Measurements from ENCODE around the gene ADAM8.
A peak's percentile ranks its signal among the peaks of the same experiment; 100 is the strongest.

Gene ADAM8

GRCh38 chr10:133281084-133281483 lies 4.4 kb upstream of the ADAM8 start:
- no peak for DNase-seq

DNA sequence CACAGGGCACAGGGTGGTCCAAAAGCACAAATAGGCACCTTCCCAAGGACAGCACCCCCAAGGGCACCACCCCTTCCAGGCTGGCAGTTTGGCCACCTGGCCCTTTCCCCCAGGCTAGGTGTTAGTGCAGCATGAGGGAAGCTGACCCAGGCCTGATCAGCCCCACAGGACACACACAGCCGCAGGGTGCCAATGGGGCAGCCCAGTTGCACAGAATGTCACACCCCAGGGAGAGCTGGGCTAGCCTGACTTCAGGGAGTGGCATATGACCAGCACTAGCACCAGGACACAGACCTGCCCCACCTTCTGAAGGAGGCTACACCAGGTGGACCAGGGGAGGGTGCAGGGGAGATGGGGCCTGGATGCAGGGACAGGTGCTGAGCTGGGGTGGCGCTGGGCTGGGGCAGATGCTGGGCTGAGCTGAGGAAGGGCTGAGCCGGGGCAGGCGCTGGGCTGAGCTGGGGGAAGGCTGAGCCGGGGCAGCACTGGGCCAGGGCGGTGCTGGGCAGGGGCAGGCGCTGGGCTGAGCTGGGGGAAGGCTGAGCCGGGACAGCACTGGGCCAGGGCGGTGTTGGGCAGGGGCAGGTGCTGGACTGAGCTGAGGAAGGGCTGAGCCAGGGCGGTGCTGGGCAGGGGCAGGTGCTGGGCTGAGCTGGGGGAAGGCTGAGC lies 3.9 kb upstream of the ADAM8 start:
- DNase-seq = no peak

GRCh38 chr10:133279326-133280226 lies 2.9 kb upstream of the ADAM8 start:
- no peak for DNase-seq

DNA sequence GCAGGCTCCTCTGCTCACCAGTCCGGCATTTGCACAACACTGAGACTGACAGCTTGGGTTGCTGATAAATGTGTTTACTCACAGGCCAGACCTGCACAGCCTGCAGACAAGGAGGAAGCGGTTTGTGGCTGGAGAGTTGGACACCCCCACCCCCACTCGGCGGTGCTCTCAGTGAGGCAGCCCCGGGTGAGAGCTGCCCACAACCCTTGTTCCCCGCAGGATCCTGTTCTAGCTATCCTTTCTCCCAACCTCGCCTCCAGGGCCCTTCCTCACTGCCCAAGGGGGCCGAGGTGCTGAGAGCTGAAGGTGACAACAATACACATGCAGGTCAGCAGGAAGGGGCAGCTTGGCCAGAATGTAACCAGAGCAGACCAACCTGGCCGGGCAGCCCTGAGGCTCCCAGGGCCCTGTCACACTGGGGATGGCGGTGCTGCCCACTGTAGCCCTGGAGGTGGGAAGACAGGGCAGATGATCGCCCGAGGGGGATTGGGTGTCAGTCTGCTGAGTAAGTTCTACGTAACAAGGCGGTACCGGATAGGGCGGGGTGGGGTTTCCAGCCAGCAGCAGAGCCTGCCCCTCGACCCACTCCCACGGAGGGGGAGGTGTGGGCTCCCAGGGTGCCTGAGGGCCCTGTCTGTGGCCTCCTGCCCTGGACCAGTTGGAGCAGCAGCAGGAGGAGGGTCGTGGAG lies 2.1 kb upstream of the ADAM8 start:
- DNase-seq = no peak

- no peak for DNase-seq
Observed at GRCh38 chr10:133277993-133278576, 1.4 kb upstream of the ADAM8 start.

DNA sequence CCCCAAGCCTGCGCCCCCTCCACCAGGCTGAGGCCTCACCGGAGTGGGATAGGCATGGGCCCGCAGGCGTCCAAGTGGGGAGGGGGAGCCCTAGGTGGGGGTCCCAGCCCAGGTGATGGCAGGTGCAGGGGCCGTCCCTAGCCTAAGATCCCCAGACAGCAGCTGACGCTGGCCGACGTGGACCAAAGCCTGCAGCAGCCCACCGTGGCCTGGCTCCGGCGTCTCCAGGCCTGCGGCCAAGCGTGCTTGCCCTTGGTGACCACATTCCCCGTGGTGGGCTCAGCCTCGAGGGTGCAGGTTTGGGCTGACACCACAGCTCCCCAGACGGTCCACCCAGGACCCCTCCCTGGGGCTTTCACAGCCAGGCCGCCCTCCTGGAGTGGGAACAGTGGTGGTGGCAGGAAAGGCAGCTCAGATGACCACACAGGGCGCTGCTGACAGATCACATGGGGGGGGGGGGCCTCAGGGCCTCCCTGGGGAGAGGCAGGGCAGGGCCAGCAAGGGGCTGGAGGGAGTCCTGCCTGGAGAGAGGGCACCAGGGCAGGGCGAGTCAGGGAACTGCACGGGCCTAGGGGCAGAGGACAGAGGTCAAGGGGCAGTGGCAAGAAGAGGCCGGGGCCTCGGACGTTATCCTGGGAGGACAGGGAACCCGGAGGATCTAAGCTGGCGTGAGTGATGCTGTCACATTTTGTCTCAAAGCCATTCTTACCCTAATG lies 767 bp upstream of the ADAM8 start:
- no peak for DNase-seq

DNA sequence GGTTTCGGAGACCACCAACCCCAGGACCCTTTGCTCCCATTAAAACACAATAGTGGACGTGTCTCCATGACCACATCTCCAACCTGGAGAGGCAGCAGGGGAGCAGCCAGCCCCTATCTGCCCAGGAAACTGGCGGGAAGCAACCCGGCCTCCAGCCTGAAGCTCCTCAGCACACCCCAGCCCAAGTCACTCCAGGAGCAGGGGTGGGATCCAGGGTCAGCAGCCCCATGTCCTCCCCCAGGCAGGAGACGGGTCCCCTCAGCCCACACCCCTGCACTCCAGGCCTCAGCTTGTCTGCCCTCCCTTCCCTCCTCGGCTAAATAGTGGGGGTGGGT lies 601 bp downstream of the ADAM8 start:
- no peak for DNase-seq

DNA sequence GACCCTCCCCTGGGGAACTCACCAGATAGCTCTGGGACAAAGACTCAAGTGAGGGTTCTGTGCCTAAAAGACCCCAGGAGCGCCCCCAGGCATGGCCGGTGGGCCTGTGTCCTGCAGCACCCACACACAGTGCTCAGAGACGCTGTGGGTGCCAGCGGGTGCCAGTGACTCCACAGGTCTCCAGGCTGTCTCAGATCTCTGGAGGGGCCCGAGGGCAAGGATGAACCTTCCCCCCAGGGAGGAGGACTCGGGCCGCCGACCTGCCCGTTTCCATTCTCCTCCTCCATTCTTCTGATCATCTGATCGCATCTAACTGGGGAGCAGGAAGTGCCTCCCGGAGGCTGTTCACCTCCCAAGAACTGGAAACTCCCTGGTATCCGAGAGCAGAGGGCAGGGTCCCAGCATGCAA lies 980 bp downstream of the ADAM8 start:
- DNase-seq = no peak

GRCh38 chr10:133274751-133275683 lies 1.7 kb downstream of the ADAM8 start:
- DNase-seq = peak; percentile 77

GRCh38 chr10:133273534-133274143 lies 3.0 kb downstream of the ADAM8 start:
- DNase-seq = no peak

DNA sequence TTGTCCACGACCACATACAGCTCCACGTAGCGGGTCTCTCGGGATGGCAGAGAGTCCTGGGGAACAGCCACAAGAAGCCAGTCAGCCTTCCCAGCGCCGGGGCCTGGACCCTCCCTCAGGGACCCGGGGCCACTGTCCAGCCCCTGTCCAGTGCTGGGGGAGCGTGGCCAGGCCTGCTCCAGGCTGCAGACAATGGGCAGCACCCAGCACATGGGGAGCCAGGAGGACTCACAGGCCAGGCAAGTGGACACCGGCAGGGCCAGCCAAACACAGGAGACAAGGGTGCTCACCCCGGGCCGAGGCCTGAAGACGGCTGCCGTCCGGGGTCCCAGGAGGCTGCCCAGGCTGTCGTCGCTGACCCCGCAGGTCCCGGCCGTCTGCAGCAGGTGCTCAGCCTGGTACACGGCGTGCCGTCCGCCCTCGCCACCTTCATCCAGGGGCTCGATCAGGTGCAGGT lies 3.7 kb downstream of the ADAM8 start:
- no peak for DNase-seq

DNA sequence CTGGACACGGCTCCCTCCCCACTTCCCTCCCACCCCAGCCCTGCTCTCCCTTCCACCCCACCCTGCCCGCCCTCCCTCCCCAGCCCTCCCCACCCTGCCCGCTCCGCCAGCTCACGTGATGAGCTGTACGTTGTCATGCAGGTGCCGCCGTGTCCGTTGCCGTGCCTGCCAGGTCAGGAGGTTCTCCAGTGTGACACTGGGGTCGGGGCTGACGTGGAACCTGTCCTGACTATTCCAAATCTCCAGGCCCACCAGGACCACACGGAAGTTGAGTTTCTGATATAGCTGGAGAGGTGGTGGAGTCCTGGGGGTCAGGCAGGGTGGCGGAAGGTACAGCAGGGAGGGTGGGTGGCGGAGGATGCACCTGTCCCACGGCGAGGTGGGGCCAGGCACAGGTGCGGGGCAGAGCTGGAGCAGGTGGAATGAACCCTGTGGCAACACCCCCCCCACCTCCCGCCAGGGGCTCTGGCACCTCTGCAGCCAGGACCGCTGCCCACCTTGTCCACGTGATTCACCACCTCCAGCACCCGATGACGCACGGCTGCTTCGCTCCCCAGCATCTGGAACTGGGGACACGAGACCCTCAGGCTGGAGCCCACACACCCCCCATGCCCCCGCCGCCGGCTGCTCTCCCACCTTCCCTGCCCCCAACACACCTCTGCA lies 4.2 kb downstream of the ADAM8 start:
- no peak for DNase-seq

DNA sequence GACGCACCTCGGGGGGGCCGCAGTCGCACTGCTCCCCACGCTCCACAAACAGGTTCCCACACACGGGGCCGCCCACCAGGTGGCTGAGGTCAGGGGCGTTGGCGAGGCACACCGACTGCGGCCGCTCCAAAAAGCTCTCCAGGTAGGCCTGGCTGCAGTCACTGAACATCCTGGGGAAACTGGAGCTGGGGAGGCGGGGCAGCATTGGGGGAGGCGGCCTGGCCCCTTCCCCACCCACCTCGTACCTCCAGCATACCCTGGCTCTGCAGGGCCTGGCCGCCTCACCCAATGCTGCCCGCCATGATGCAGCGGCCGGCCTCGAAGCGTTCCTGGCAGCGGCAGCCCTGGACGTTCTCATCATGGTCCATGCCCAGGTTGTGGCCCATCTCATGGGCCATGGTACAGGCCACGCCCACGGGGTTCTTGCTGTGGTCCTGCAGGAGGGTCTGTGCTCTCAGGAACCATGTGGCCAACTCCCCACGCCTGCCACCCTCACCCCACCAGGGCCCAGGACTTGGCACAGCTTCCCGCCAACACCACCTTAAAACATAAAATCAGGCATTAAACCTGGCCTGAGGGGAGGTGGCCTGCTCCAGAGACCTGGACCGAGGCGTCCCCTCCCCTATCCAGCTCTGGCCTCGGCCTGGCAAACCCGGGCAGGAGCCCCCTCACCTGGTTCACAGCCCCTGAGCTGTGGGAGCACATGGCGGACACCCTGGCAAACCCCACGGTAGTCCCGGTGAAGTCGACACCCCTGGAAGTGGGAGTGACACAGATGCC lies 5.0 kb downstream of the ADAM8 start:
- DNase-seq = no peak

GRCh38 chr10:133270773-133271297 lies 5.8 kb downstream of the ADAM8 start:
- DNase-seq = no peak

GRCh38 chr10:133270204-133270603 lies 6.5 kb downstream of the ADAM8 start:
- DNase-seq = no peak

GRCh38 chr10:133269367-133269766 lies 7.3 kb downstream of the ADAM8 start:
- no peak for DNase-seq

DNA sequence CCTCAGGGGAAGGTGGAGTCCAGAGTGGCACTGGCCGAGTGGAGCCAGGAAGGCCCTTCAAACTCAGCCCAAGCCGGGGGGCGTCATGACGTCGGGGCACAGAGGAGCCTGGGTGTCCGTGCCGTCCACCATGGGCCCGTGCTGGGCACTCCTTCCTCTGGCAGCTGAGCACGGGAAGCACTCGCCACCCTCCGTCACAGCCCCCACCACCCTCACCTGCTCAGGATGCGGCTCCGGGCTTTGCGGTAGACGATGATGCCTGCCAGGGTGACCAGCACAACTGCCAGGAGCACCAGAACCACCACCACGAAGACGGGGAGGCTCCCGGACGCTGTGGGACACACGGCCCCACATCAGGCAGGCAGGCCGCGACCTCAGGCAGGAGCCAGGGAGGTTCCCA lies 8.1 kb downstream of the ADAM8 start:
- DNase-seq = no peak

- DNase-seq = no peak
Observed at GRCh38 chr10:133267829-133268228, 8.8 kb downstream of the ADAM8 start.

DNA sequence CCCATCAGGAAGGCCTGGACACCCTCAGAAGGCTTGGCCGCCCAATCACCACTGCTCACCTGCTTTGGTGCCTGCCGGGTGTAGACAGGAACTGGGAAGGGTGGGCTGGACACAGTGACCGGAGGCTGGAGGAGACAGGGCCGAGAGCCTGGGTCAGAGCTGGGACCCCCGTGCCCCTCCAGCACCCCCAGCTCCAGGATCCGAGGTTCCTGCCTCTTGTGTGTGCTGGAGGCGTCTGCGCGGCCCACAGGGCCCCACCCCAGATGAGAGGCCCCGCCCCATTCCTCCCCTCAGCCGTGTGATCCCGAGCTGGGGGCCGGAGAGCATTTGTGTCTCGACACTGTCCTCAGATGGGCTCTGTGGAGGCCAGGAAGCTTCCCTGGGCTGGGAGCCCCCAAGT lies 9.4 kb downstream of the ADAM8 start:
- no peak for DNase-seq

Measured in activated T-cell treated with anti-CD3 and anti-CD28 coated beads for 4 hours (primary cell).